Limb (tissue), 2 donors: Measurements from ENCODE around the gene AKR7A2.

Experiments used
- DNase-seq, 2 donors: peaks; one replicate each; pipeline ENCODE4 v3.0.0-alpha.2; 2016; ENCODE audit errors: extremely low spot score in 2 of 2

Gene AKR7A2

GRCh38 chr1:19343617-19344350 lies 31.8 kb upstream of the AKR7A2 start:
- DNase-seq = no peak

DNA sequence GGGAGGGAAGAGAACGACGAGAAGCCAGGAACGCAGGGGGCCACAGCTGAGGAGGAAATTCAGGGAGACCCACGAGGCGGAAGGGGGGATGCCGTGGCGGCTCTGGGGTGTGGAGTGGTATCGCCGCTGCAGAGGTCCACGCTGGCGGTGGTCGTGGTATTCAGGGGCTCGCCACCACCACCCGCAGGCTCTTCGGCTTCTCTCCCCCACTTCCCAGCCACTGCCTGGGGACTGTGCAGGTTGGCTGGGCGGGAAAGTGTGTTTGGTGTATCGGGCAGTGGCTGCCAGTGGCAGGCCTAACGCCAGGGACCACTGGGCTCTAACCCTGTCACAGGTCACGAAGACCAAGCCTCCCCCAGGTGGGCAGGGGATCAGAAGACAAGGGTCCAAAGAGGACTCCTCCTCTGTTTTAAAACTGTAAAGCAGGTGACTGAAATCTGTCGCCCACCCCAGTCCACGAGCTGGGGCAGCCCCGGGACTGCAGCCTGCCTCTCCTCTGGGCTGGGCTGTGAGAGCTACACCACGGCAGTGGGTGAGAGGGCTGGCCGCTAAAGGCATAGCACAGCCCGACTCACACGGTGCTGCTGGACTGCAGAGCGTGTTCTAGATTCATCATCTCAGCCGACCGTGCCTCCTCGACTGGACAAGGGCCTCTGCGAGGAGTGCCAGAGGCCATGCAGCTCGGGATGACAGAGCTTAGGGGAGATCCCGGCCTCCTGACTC lies 31.1 kb upstream of the AKR7A2 start:
- DNase-seq = no peak

- no peak for DNase-seq
Observed at GRCh38 chr1:19342062-19342750, 30.3 kb upstream of the AKR7A2 start.

DNA sequence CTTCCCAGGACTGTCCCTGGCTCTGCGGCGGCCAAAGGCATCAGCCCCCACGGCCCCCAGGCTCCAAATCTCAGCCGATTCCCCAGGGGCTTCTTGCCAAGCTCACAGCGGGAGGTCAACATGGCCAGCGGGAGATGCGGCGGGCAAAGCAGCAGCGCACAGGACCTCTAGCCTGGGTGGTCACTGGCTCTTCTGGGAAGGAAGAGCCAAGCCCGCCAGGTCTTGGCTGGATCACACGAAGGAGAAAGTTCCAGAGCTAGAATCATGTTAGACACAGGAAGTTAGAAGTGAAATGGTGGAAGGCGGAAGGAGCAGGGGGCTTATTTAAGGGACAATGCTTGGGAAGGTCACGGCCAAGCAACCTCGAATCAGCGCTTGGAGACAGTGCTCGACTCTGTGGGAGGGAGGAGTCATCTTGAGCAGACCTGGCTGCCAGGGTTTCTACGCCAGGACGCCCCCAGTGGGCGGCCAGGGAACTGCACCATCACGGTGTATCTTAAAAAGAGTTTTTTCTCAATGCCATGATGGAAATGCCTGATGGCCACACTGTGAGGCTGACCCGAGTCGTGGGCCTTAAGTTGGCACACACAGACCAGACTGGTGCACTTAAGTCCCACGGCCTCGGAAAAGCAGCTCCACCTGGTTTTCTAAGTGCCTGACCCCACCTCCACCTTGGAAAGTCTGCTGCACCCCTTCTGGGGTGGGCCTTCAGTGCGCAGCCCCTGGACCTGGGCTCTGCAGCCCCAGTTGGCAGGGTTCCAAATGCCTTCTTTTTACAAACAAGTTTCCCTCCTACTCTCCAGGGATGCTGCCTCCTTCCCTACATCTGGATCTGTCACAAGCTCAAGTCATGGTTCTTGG lies 29.5 kb upstream of the AKR7A2 start:
- peak; percentile 60 to 83 for DNase-seq

DNA sequence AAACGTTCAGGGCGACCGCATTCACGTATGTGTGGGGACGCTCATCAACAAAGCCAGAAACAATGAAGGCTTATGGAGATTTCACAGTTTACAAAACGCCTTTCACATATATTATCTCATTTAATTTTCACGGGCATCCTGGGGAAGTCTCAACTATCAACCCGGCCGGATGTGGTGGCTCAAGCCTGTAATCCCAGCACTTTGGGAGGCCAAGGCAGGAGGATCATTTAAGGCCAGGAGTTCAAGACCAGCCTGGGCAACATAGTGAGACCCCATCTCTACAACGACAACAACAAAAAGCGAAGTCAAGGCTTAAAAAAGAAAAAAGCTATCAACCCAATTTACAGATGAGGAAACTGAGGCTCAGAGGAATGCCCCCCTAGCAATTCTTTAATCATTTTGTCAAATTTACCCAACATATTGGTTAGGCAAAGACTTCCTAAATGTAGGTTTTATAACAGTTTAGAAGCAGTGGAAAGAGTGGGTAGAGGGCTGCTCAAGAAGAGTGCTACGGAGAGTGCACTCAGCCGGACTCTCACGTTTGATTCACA lies 28.5 kb upstream of the AKR7A2 start:
- DNase-seq = no peak

DNA sequence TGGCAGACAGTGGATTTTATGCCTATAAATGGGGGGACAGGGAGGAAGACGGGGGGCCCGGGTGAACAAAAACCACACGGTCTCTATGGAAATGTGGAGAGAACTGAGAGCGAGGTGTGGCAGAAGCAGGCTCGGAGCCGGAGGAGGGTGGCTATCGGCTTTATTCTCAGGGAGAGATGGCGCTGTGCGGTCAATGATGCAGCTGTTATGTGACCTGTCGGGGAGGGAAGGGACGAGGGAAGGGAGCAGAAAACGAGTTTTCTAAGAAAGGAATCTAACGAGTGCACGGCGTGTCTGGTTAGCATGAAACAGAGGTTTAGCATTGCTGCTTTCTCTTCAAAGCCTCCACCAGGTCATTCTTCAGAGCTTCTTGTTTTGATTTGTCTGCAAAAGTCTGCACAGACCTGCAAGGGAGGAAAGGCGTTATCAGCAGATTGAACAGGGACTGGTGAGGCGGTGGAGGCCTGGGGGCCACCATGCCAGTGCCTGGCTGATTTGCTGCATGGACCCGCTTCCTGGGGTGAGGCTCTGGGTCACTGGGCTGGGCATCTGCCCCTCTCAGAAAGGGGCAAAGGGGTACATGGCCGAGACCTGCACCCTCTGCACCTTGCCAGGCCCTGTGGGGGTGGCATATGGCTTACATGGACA lies 27.4 kb upstream of the AKR7A2 start:
- DNase-seq = no peak

DNA sequence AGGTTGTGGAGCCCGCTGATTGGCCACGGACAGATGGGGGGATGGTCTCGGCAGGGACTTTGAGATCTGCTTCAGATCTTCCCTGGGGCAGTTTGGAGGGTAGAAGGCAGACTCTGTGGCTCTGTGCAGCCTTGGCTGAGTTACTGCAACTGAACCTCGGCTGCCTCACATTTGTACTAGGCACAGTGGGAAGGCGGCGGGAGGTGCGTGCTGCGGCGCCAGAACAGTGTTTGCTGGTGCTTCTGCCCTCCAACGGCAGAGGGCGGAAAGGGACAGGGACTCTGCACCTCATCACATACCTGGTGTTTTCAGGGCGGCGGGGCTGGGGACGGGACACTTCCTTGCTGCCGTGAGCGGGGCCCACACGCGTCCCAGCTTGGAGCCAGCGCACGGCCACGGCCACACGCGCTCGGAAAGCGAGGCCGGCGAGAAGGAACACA lies 26.4 kb upstream of the AKR7A2 start:
- peak in 1 of 2 donors; percentile 66 for DNase-seq

- DNase-seq = no peak
Observed at GRCh38 chr1:19337289-19337688, 25.3 kb upstream of the AKR7A2 start.

DNA sequence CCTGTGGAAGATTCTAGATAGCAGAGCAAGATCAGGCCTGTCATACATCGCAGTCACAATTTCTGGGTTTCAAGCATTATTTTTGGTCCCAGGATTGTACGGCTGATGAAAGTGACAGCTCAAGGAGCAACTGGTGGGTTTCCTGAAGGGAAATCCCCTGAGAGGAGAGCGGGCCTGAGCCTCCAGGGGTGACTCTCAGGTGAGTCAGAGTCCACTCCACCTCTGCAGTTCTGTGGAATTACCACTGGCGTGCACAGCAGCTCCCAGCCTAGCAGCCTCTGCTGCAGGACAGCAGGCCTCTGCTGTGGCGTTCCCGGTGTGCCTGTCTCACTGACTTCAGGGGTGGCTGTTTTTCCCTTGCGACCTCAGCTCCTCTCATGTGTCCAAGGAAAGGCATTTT lies 24.6 kb upstream of the AKR7A2 start:
- no peak for DNase-seq

DNA sequence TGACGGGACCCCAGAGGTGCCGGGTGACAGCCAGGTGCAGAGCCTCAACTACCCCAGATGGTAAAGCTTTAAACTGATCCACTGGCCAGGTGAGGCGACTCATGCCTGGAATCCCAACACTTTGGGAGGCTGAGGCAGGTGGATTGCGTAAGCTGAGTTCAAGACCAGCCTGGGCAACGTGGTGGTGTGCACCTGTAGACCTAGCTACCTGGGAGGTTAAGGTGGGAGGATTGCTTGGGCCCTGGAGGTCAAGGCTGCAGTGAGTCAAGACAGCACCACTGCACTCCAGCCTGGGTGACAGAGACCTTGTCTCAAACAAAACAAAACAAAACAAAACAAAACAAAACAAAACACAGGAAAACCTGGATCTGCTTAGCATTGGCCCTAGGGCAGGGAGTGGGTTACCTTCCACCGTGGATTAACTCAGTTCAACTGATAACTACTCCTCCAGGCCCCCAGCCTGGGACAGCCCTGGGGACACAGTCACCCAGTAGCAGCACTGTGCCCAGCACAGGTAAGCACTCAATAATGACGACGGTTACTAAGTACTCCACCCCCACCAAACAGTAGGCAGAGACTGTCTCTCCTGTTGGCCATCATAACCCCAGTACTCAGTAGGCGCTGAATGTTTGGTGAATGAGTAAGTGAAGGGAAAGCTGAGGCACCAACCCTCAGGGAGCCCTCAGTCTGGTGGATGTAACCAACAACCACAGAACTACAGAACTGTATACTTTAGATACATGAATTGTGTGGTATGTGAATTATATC lies 21.8 kb upstream of the AKR7A2 start:
- DNase-seq = no peak

GRCh38 chr1:19332832-19333231 lies 20.9 kb upstream of the AKR7A2 start:
- DNase-seq = no peak

DNA sequence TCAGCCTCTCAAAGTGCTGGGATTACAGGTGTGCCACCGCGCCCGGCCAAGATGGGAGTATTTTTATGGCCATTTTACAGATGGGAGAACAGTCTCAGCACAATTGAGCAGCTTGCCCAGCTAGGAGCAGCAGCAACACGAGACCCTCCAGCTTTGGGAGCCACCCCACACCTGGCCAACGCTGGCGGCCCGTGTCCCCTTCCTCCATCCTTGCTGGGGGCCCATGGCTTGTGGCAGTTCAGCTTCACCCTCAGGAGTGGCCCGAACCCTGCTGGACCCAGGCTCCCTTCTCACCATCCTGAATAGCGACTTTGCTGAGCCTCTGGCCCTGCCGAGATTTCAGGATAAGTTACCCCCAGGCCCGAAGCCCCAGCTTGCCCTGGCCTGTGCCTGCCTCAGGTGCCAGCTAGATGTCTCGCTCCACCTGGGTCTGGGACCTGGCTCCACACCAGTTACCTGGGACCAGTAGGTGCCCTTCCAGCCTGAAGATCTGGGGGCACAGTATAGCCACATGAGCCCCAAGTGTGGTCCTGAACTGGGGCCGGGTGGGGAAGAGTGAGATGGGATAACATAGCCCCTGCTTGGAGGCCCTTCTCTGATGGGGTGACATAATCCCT lies 19.4 kb upstream of the AKR7A2 start:
- DNase-seq = no peak

DNA sequence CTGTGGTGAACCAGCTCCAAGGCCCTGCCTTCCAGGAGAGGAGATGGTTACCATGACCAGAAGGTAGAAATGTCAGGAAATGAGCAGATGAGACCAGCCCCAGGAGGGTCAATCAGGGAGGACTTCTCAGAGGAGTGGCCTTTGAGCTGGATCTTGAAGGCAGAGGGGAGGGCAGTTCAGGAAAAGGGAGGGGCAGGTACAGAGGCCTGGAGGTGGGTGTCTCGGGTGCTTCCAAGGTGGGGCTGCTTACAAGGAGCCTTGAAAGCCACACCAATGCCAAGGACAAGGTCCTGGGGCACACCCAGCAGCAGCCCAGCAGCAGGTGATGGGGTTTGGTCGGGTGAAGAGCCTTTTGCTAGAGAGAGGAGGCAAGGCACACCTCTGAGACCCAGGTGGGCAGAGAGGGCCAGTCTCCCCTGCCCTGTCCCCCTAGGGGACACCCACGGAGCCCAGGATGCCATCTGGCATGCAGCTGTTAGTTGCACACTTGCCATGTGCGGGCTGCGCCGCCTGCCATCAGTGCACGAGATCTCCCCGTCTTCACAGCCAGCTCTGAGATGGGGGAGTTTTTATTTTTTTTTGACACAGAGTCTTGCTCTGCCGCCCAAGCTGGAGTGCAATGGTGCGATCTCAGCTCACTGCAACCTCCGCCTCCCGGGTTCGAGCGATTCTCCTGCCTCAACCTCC lies 18.6 kb upstream of the AKR7A2 start:
- DNase-seq = no peak

DNA sequence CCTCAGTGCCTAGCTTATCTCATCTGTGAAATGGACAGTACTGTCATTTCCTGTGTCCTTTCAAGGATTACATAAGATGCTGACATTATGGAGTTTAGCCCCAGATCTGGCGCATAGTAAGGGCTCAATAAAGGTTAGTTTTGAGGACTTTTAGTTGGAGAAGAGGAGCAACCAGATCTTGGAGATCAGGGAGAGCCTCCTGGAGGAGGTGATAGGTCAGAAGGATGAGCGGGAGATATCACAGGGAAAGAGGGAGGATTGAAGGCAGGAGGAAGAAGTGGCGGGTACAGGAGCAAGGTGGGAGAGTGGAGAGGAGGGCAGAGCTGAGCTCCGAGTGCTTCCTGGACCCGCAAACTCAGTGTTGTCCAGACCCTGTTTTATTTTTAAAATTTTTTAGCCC lies 17.7 kb upstream of the AKR7A2 start:
- DNase-seq = no peak

DNA sequence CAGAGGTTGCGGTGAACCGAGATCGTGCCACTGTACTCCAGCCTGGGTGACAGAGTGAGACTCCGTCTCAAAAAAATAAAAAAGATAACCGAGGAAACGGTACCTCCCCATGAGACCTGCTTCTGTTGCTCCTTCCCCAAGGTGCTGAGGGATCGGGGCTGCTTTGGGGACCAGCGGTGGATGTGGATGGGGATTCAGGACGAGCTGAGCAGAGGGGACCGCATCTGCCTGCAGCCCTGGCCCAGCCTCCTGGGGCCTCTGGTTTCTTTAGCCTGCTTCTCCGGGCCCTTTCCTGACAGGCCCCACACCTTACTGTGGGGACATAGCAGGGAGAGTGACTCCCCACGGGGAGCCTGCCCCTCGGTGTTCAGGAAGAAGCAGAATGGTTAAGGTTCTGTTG lies 17.2 kb upstream of the AKR7A2 start:
- DNase-seq = no peak

DNA sequence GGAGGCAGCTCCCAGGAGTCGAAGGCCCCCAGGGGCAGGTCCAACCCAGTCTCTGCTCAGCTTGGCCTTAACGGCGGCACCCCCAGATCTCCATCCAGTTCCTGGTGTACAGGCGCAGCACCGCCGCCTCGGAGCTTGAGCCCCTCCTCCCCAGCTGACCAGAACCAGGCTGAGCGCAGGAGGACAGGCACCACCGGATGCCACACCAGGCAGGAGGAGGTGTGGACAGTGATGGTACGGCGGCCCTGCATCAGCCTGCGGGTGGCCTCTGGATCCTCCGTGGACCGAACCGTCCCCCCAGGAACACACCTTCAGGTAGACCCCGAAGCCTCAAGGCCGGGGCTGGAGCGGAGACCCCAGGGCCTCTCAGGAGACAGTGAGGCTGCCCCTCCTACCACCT lies 16.5 kb upstream of the AKR7A2 start:
- DNase-seq = no peak

DNA sequence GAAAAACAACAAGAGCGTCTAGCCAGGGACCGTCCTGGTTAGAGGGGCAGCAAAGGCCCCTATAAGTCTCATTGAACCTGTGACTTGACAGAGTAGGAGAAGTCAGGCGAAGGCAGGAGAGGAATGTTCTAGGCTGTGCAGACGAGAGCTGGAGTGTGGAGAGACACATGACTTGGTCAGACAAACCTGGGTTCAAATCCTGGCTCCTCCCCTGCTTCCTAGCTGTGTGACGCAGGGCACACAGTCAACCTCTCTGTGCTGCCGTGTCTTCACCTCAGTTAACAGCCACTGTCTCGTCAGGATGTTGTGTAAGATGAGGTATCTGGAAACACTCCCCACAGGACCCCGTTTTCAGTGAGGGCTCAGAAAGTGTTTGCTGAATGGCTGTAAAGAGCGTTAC lies 15.8 kb upstream of the AKR7A2 start:
- DNase-seq = no peak

DNA sequence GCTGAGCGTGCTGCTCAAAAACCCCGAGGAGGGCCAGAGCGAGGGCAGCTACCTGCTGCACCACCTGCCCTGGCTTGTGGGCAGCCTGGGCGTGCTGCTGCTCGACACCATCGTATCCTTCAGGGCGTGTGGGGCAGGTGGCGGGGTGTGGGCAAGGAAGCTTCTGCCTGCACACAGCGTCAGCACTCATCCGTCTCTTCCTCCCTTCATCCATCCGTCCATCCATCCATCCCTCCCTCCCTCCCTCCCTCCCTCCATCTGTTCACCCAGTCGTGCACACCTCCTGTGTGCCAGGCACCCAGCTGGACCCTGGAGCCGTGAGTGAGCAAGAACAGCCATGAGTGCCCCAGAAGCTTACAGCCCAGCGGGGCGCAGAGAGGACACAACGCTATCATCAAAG lies 15.4 kb upstream of the AKR7A2 start:
- no peak for DNase-seq

DNA sequence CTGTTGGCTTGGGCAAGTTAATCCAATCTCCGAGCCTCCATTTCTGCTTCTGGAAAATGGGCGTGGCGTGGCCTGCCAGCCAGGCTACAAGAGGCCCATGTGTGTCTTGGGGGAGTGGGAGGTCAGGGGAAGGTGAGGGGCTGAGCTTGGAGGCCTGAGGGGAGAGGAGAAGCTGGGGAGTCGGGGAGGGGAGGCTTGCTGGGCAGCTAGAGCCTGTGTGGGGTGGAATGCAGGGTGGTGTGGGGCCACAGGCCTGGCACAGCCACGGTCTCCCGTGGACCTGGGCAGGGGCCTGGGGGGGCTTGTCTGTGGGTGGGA lies 14.8 kb upstream of the AKR7A2 start:
- no peak for DNase-seq
